ENCODE results near the gene HSPB2. TPM values are rescaled to one million over a fixed set of nuclear protein-coding genes. Genes with fewer than 3 reads are reported as not detected.

HSPB2 gene
- total RNA-seq, 4 donors from 2014 or later = 0.21 to 5.2 TPM; not detected in 2

DNA sequence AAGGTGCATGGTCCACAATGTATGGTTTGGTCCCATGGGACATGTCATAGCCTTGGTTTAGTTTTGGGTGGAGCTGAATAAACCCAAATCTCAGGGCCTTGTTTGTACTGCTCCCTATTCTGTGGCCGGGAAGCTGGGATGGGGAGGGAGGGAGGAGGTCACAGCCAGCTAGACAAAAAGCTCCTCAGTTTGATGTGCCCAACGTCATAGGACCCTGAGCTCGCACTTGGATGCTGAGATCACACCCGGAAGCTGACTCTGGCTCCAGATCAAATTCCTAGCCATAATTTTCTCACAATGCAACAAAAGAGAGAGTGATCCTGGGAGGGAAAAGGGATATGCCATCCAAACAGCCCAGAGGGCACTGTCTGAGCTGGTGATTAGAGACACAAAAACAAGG is 1.5 kb downstream of the HSPB2 start:
- peak; percentile 55 to 75 for DNase-seq
- no peaks in the 10 kb centered on the region for H3K4me1 ChIP-seq
- intact Hi-C loops (cut with DNase I; ENCODE audit: low total_unique reads) = no loop called here
- peak overlapping the region; percentile 45 to 54 for H3K4me3 ChIP-seq
- H3K36me3 ChIP-seq = no peaks in the 10 kb centered on the region
- TF ChIP-seq POLR2A (IDR thresholded peaks at IDR 0.05) = peak; percentile 41 to 54
- TF ChIP-seq, protein P1, sequence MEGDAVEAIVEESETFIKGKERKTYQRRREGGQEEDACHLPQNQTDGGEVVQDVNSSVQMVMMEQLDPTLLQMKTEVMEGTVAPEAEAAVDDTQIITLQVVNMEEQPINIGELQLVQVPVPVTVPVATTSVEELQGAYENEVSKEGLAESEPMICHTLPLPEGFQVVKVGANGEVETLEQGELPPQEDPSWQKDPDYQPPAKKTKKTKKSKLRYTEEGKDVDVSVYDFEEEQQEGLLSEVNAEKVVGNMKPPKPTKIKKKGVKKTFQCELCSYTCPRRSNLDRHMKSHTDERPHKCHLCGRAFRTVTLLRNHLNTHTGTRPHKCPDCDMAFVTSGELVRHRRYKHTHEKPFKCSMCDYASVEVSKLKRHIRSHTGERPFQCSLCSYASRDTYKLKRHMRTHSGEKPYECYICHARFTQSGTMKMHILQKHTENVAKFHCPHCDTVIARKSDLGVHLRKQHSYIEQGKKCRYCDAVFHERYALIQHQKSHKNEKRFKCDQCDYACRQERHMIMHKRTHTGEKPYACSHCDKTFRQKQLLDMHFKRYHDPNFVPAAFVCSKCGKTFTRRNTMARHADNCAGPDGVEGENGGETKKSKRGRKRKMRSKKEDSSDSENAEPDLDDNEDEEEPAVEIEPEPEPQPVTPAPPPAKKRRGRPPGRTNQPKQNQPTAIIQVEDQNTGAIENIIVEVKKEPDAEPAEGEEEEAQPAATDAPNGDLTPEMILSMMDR (IDR thresholded peaks at IDR 0.05) = no peak
- peak overlapping the region; percentile 93 to 98 for H3K27ac ChIP-seq
- H3K9me3 ChIP-seq = no peaks in the 10 kb centered on the region
- H3K27me3 ChIP-seq = no peaks in the 10 kb centered on the region

DNA sequence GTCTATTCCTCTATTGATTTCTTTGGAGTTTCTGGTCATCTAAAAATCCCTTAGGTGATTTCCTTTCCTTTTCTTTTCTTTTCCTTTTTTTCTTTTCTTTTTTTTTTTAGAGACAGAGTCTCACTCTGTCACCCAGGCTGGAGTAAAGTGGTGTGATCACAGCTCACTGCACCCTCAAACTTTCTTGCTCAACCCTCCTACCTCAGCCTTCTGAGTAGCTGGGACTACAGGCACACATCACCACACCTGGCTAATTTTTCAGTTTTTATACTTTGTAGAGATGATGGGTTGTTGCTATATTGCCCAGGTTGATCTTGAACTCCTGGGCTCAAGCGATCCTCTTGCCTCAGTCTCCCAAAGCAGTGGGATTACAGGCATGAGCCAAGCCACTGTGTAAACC is 4.2 kb downstream of the HSPB2 start:
- no peaks in the 10 kb centered on the region for H3K9me3 ChIP-seq
- H3K4me3 ChIP-seq = no peak overlapping the region
- intact Hi-C loops (cut with DNase I; ENCODE audit: low total_unique reads) = no loop called here
- no peak for DNase-seq
- H3K4me1 ChIP-seq = no peaks in the 10 kb centered on the region
- no peaks in the 10 kb centered on the region for H3K36me3 ChIP-seq
- TF ChIP-seq, protein P1 (IDR thresholded peaks at IDR 0.05) = no peak
- H3K27me3 ChIP-seq = no peaks in the 10 kb centered on the region
- no peak overlapping the region for H3K27ac ChIP-seq

DNA sequence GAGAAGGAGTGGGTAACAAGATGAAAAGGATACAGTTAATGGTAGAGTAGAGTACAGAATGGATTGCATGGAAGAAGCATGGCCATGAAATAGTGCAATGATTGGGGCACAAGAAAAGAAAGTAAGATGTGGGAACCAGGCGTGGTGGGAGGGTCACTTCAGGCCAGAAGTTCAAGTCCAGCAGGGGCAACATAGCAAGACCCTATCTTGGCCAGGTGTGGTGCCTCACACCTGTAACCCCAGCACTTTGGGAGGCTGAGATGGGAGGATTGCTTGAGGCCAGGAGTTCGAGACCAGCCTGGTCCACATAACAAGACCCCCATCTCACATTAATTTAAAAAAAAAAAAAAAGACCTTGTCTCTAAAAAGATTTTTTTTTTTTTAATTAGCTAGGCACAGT is 4.8 kb downstream of the HSPB2 start:
- TF ChIP-seq, protein P1 (IDR thresholded peaks at IDR 0.05) = no peak
- no peak for TF ChIP-seq POLR2A (IDR thresholded peaks at IDR 0.05)
- no peaks in the 10 kb centered on the region for H3K4me1 ChIP-seq
- intact Hi-C loops (cut with DNase I; ENCODE audit: low total_unique reads) = no loop called here
- H3K27ac ChIP-seq = no peak overlapping the region
- DNase-seq = no peak
- no peaks in the 10 kb centered on the region for H3K36me3 ChIP-seq
- H3K27me3 ChIP-seq = no peaks in the 10 kb centered on the region
- no peak overlapping the region for H3K4me3 ChIP-seq
- H3K9me3 ChIP-seq = no peaks in the 10 kb centered on the region

- H3K36me3 ChIP-seq = no peaks in the 10 kb centered on the region
- H3K4me1 ChIP-seq = no peaks in the 10 kb centered on the region
- DNase-seq = no peak
- H3K27ac ChIP-seq = peak overlapping the region in 1 of 2 donors; percentile 42
- intact Hi-C loops (cut with DNase I; ENCODE audit: low total_unique reads) = no loop called here
- no peaks in the 10 kb centered on the region for H3K27me3 ChIP-seq
- no peak overlapping the region for H3K4me3 ChIP-seq
- no peaks in the 10 kb centered on the region for H3K9me3 ChIP-seq
- TF ChIP-seq, protein P1 (IDR thresholded peaks at IDR 0.05) = no peak
- no peak for TF ChIP-seq POLR2A (IDR thresholded peaks at IDR 0.05)
Measured at GRCh38 chr11:111917788-111918187, 5.3 kb downstream of the HSPB2 start.

- intact Hi-C loops (cut with DNase I; ENCODE audit: low total_unique reads) = no loop called here
- Histone ChIP-seq H3K4me1 (no peaks in the 10 kb centered on the region), H3K9me3 (no peaks in the 10 kb centered on the region), H3K4me3 (no peak within 1 kb of the TSS), H3K27ac (peak within 1 kb of the TSS in 1 of 2 donors; percentile 42), H3K36me3 (no peaks in the 10 kb centered on the region), H3K27me3 (no peaks in the 10 kb centered on the region)
- TF ChIP-seq POLR2A (IDR thresholded peaks at IDR 0.05) = no peak
- TF ChIP-seq, protein P1 (IDR thresholded peaks at IDR 0.05) = no peak
- no peak for DNase-seq
Measured at GRCh38 chr11:111918390-111919256, 6.1 kb downstream of the HSPB2 start, which contains the start of gene C11orf52. TSS of gene C11orf52 (plus strand) at chr11:111918913. CDS start at chr11:111918973, 60 bp downstream.
